GM12878 (cell line): ENCODE data around the gene MSI2. TPM values are rescaled to one million over a fixed set of nuclear protein-coding genes. Genes with fewer than 3 reads are reported as not detected.
A peak's percentile ranks its signal among the peaks of the same experiment; 100 is the strongest.

Experiments used
- ATAC-seq: fragments of 200-7000 bp; cut with Tn5 transposase; 3 replicates; pipeline ENCODE4 v1.9.1; 2020; ENCODE audit warnings: mild to moderate bottlenecking, moderate library complexity
- BruUV-seq: library from RNA; stranded (reverse); fragments of 400-500 nt; replicated peaks from 2 replicates; lab custom pipeline; 2021; lab: Mats Ljungman, UMichigan
- CTCF ChIA-PET: fragments of 300-600 bp; sonication (Branson Sonifier 250); formaldehyde crosslinking; extraction: SDS; loops from one replicate; lab custom pipeline; 2021; ENCODE audit warnings: inconsistent platforms; lab: Yijun Ruan, JAX
- POLR2A ChIA-PET: fragments of 350-600 bp; formaldehyde crosslinking; extraction: SDS; loops from one replicate; lab custom pipeline; 2021; ENCODE audit warnings: inconsistent platforms; lab: Charles Lee
- RAD21 ChIA-PET: fragments of 300-600 bp; sonication (Branson Sonifier 250); formaldehyde crosslinking; loops from one replicate; lab custom pipeline; 2023; ENCODE audit warnings: antibody characterized with exemption; ENCODE audit not compliant: unreplicated experiment; lab: Charles Lee
- SMC1A ChIA-PET: fragments of 300-600 bp; sonication (Branson Sonifier 250); formaldehyde crosslinking; loops from one replicate; lab custom pipeline; 2023; ENCODE audit not compliant: unreplicated experiment, uncharacterized antibody; lab: Charles Lee
- DNase-seq: peaks from one replicate; pipeline ENCODE4 v3.0.0-alpha.2; 2011; ENCODE audit warnings: low read depth, low spot score
- FAIRE-seq: peaks from 3 replicates; lab custom pipeline; 2011; peaks lifted over from hg19 to GRCh38; lab: Jason Lieb, UNC
- H2AFZ ChIP-seq: 2 replicates; pipeline ENCODE4 v1.6.0; 2011; ENCODE audit warnings: low read depth, low read length, control low read depth; ENCODE audit not compliant: control insufficient read depth
- H3K27ac ChIP-seq: 2 replicates; pipeline ENCODE4 v1.5.1; 2011; ENCODE audit warnings: control low read depth; ENCODE audit not compliant: control insufficient read depth, insufficient read depth
- H3K27me3 ChIP-seq, 2 experiments: replicated peaks in 1 of 2; 2 replicates each; pipeline versions ENCODE4 v1.6.0 to v1.6.1; 2011; ENCODE audit warnings: low read length in 1 of 2; ENCODE audit not compliant: control insufficient read depth in 2 of 2, insufficient read depth in 2 of 2
- H3K36me3 ChIP-seq, 2 experiments: 2 replicates each; pipeline ENCODE4 v1.5.1; 2011; ENCODE audit warnings: low read length in 1 of 2; ENCODE audit not compliant: control insufficient read depth in 2 of 2, insufficient read depth in 2 of 2
- H3K4me1 ChIP-seq: 2 replicates; pipeline ENCODE4 v1.6.1; 2011; ENCODE audit warnings: mild to moderate bottlenecking, low read length, moderate library complexity, mixed read lengths; ENCODE audit not compliant: control insufficient read depth, insufficient read depth
- H3K4me2 ChIP-seq: 2 replicates; pipeline ENCODE4 v1.6.0; 2011; ENCODE audit warnings: control low read depth; ENCODE audit not compliant: control insufficient read depth, insufficient read depth
- H3K4me3 ChIP-seq: fragments of 200-600 bp; sonication (generic); 2 replicates; pipeline ENCODE4 v1.5.1; 2016
- H3K79me2 ChIP-seq: 2 replicates; pipeline ENCODE4 v1.6.0; 2011; ENCODE audit warnings: low read length; ENCODE audit not compliant: control insufficient read depth, insufficient read depth
- H3K9ac ChIP-seq: 2 replicates; pipeline ENCODE4 v1.8.0; 2011; ENCODE audit warnings: low read length, control low read depth, mixed read lengths; ENCODE audit not compliant: control insufficient read depth, insufficient read depth
- H3K9me3 ChIP-seq: replicated peaks from 3 replicates; pipeline ENCODE4 v1.5.1; 2011; ENCODE audit warnings: mild to moderate bottlenecking, low read length; ENCODE audit not compliant: control insufficient read depth, insufficient read depth
- H4K20me1 ChIP-seq: 2 replicates; pipeline ENCODE4 v1.6.0; 2011; ENCODE audit not compliant: control insufficient read depth, insufficient read depth
- BCL11A ChIP-seq: IDR thresholded peaks from 2 replicates; pipeline ENCODE4 v1.6.1; 2011; ENCODE audit warnings: low read depth, low read length
- EED ChIP-seq: sonication (generic); IDR thresholded peaks from 2 replicates; pipeline ENCODE4 v1.6.1; 2016; ENCODE audit warnings: antibody characterized with exemption, low read depth
- GABPA ChIP-seq: IDR thresholded peaks from 2 replicates; pipeline ENCODE4 v1.6.1; 2014; ENCODE audit warnings: antibody characterized with exemption, low read depth, mild to moderate bottlenecking, inconsistent platforms
- GATAD2B ChIP-seq: fragments of 450-650 bp; conservative IDR thresholded peaks from 2 replicates; pipeline ENCODE4 v1.6.1; 2017; ENCODE audit warnings: low read depth, mild to moderate bottlenecking, moderate library complexity
- HDGF ChIP-seq: fragments of 450-650 bp; IDR thresholded peaks from 2 replicates; pipeline ENCODE4 v1.6.1; 2016; ENCODE audit warnings: antibody characterized with exemption
- NFIC ChIP-seq: IDR thresholded peaks from 2 replicates; pipeline ENCODE4 v1.6.1; 2012; ENCODE audit warnings: low read depth, mild to moderate bottlenecking, inconsistent platforms, low read length, moderate library complexity
- RB1 ChIP-seq: fragments of 450-650 bp; formaldehyde crosslinking; IDR thresholded peaks from 2 replicates; pipeline ENCODE4 v1.6.1; 2017; ENCODE audit warnings: mild to moderate bottlenecking, borderline replicate concordance
- RFX5 ChIP-seq: IDR thresholded peaks from 2 replicates; pipeline ENCODE4 v1.6.1; 2011; ENCODE audit warnings: low read depth, low read length, improper control_type of control experiment
- SMAD5 ChIP-seq: IDR thresholded peaks from 2 replicates; pipeline ENCODE4 v1.6.1; 2016; ENCODE audit warnings: antibody characterized with exemption, low read depth
- SMC3 ChIP-seq: IDR thresholded peaks from 2 replicates; pipeline ENCODE4 v1.6.1; 2011; ENCODE audit warnings: low read length, improper control_type of control experiment, borderline replicate concordance
- SRF ChIP-seq, 2 experiments: IDR thresholded peaks; 2 replicates each; pipeline ENCODE4 v1.6.1; 2011; ENCODE audit warnings: low read depth in 2 of 2, low read length in 2 of 2, mild to moderate bottlenecking in 1 of 2, moderate library complexity in 1 of 2
- TCF3 ChIP-seq: IDR thresholded peaks from 2 replicates; pipeline ENCODE4 v1.6.1; 2012; ENCODE audit warnings: low read depth, mild to moderate bottlenecking, low read length, borderline replicate concordance; ENCODE audit not compliant: insufficient read depth
- WGBS: methylation state at CpG from one replicate; pipeline ENCODE4 v1.1.6; 2016; ENCODE audit warnings: low lambda C conversion rate; ENCODE audit not compliant: insufficient replicate concordance, insufficient coverage; ENCODE audit errors: missing lambda C conversion rate; 5-methylcytosine and 5-hydroxymethylcytosine counted together
- in situ Hi-C: fragments of 300-500 bp; cut with MboI; formaldehyde crosslinking; loops from 9 replicates; pipeline ENCODE4 v1.14.3; 2018; ENCODE audit warnings: mixed read lengths
- intact Hi-C: fragments of 100-400 bp; cut with micrococcal nuclease; formaldehyde crosslinking; loops from one replicate; pipeline ENCODE4 v1.14.2; 2022; ENCODE audit not compliant: unreplicated experiment
- polyA plus RNA-seq, 11 experiments: library from polyadenylated mRNA; depleted of rRNA in 4 of 11; unstranded in 6 of 11; stranded (reverse) in 5 of 11; fragments of >200 nt; fragmentation: Nextera tagmentation in 4 of 11; fragmentation: Illumina TruSeq in 1 of 11; extraction: Ambion mirVana in 4 of 11; extraction: Trizol in 1 of 11; gene quantifications; 1 replicate in 1 of 11; 2 replicates in 10 of 11; pipeline versions ENCODE4 v1.2.1 to v1.2.3, GENCODE V29; 2011 to 2016; ENCODE audit warnings: inconsistent platforms in 2 of 11, missing spikeins in 2 of 11, low read depth in 1 of 11
- total RNA-seq, 4 experiments: library from RNA; depleted of rRNA in 3 of 4; stranded (reverse); fragments of >200 nt in 3 of 4; fragmentation: Illumina TruSeq in 1 of 4; extraction: Trizol in 1 of 4; gene quantifications; 2 replicates each; pipeline versions ENCODE4 v1.2.1 to v1.2.3, GENCODE V29; 2013 to 2021
- TF ChIP-seq, protein P1 (sequence below): fragments of 150-350 bp; IDR thresholded peaks from 2 replicates; pipeline ENCODE4 v1.6.1; 2016; ENCODE audit warnings: low read depth, low read length
- TF ChIP-seq, protein P2 (sequence below): fragments of 450-650 bp; IDR thresholded peaks from 2 replicates; pipeline ENCODE4 v1.6.1; 2017; ENCODE audit warnings: mild to moderate bottlenecking
- TF ChIP-seq, protein P3 (sequence below): fragments of 150-350 bp; IDR thresholded peaks from 2 replicates; pipeline ENCODE4 v1.6.1; 2014; ENCODE audit warnings: mild to moderate bottlenecking, low read depth, low read length

Gene MSI2
- total and polyA plus RNA-seq, 10 of the 15 experiments (the other 5 are each of a cell fraction or from before 2014, with no cell fraction given), result 6.1 to 76.1 (median 42.0) TPM

DNA sequence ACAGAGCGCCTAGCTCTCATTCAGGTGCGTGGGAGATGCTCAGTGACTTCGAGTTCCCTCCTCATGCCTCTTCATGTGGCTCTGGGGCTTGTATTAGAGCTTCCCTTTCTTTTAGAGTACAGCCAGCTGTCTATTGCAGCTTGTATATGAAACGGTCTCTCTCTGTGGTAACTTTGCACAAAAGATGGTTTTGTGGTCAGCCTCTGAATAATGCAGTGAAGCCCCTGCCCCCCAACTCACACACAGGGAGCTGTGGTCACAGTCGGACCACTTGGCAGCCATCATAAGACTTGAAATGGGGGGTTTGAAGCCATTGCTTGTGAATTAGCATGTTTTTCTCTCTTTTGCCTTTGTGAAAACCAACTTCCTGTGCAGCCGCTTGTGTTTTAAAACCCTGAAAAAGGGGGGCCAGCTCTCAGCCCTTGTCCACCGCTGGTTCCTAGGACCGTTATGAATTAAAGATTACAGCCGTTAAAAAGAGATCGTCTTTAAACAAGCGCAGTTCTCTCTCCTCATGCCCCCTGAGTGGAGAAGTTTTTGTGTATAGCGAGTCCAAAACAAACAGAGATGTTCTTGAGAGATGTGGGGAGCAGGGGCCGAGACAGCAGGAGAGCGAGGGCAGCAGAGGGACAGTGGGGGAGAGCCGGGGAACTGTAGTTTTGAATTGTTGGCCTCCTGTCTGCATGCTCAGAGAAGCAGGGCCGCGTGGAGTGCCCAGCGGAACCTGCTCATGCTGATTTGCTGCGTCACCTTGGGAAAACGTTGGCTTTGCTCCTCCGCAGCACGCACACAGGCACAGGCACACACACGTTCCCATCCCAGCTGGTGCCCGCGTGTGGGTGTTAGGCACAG lies 199.0 kb downstream of the MSI2 start (continued):
- TF ChIP-seq EED (peak; percentile 92; the same call in 1 of the 2 replicates), BCL11A (peak; percentile 85)
- TF ChIP-seq, protein P1, sequence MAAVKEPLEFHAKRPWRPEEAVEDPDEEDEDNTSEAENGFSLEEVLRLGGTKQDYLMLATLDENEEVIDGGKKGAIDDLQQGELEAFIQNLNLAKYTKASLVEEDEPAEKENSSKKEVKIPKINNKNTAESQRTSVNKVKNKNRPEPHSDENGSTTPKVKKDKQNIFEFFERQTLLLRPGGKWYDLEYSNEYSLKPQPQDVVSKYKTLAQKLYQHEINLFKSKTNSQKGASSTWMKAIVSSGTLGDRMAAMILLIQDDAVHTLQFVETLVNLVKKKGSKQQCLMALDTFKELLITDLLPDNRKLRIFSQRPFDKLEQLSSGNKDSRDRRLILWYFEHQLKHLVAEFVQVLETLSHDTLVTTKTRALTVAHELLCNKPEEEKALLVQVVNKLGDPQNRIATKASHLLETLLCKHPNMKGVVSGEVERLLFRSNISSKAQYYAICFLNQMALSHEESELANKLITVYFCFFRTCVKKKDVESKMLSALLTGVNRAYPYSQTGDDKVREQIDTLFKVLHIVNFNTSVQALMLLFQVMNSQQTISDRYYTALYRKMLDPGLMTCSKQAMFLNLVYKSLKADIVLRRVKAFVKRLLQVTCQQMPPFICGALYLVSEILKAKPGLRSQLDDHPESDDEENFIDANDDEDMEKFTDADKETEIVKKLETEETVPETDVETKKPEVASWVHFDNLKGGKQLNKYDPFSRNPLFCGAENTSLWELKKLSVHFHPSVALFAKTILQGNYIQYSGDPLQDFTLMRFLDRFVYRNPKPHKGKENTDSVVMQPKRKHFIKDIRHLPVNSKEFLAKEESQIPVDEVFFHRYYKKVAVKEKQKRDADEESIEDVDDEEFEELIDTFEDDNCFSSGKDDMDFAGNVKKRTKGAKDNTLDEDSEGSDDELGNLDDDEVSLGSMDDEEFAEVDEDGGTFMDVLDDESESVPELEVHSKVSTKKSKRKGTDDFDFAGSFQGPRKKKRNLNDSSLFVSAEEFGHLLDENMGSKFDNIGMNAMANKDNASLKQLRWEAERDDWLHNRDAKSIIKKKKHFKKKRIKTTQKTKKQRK, result no peak

DNA sequence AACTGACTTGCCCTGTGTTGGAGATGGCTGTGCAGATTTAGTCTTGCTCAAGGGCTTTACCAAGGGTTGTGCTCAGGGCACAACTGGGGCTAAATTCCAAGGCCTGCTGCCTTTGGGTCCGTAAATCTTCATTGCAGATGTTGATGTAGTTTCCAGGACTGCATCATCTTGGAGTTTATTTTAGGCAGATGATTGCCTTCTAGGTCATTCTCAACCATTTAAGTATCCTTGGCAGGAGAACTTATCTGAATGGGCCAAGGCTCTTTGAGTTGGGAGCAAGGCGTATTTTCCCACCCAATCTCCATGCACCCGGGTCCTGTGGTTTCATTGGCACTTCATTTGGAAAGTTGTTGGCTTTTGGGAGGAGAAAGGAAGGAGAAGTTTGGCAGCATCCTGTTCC lies 200.3 kb downstream of the MSI2 start:
- no peaks in the 10 kb centered on the region for H4K20me1 ChIP-seq
- ChIA-PET POLR2A (interaction anchor here (0.7 kb wide), 1 partner anchor 96 kb away, joined by 3 read pairs; no protein-coding TSS in a partner anchor), CTCF (interaction anchor here (0.7 to 0.9 kb wide), 2 partner anchors 12 to 213 kb away, joined by 3 read pairs; no protein-coding TSS in a partner anchor), SMC1A (interaction anchor here (1.0 to 4.4 kb wide), 5 partner anchors 8 to 213 kb away, joined by 3 to 33 read pairs (median 6); no protein-coding TSS in a partner anchor), RAD21 (interaction anchor here (0.8 to 3.4 kb wide), 7 partner anchors 9 to 201 kb away, joined by 3 to 41 read pairs (median 6); no protein-coding TSS in a partner anchor)
- H3K27me3 ChIP-seq, result no peaks in the 10 kb centered on the region
- DNase-seq (no peak), FAIRE-seq (no peak), ATAC-seq (no peak)
- peak overlapping the region; percentile 98 for H3K27ac ChIP-seq
- H3K36me3 ChIP-seq, result peaks cover 4 to 5% of the 10 kb centered on the region in 2 experiments; a peak in 3 of 4 replicates
- intact Hi-C loops (loop anchor here (10.0 kb wide), 1 partner anchor 218 kb away; no protein-coding TSS in a partner anchor), in situ Hi-C loops (no loop called here)
- 100% methylated on average over 3 of the region's 3 CpGs for WGBS
- H3K4me1 ChIP-seq, result peaks cover 78% of the 10 kb centered on the region
- no peaks in the 10 kb centered on the region for H3K9me3 ChIP-seq
- no peak overlapping the region for H3K4me3 ChIP-seq
- peaks cover 40% of the 10 kb centered on the region for H3K79me2 ChIP-seq
- no peak overlapping the region for H3K9ac ChIP-seq
- no peak overlapping the region for H2AFZ ChIP-seq
- H3K4me2 ChIP-seq, result no peak overlapping the region
- BruUV-seq, result no TSS peak
- TF ChIP-seq TCF3 (no peak), SMC3 (no peak), HDGF (no peak), RB1 (no peak), RFX5 (no peak), NFIC (no peak), GATAD2B (no peak), SMAD5 (no peak), GABPA (no peak), SRF (IDR thresholded peaks at IDR 0.05; ENCODE audit: low read depth in 2 of 2, low read length in 2 of 2) (no peak)
- TF ChIP-seq, protein P2, sequence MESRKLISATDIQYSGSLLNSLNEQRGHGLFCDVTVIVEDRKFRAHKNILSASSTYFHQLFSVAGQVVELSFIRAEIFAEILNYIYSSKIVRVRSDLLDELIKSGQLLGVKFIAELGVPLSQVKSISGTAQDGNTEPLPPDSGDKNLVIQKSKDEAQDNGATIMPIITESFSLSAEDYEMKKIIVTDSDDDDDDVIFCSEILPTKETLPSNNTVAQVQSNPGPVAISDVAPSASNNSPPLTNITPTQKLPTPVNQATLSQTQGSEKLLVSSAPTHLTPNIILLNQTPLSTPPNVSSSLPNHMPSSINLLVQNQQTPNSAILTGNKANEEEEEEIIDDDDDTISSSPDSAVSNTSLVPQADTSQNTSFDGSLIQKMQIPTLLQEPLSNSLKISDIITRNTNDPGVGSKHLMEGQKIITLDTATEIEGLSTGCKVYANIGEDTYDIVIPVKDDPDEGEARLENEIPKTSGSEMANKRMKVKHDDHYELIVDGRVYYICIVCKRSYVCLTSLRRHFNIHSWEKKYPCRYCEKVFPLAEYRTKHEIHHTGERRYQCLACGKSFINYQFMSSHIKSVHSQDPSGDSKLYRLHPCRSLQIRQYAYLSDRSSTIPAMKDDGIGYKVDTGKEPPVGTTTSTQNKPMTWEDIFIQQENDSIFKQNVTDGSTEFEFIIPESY, result no peak
- TF ChIP-seq, protein P3, sequence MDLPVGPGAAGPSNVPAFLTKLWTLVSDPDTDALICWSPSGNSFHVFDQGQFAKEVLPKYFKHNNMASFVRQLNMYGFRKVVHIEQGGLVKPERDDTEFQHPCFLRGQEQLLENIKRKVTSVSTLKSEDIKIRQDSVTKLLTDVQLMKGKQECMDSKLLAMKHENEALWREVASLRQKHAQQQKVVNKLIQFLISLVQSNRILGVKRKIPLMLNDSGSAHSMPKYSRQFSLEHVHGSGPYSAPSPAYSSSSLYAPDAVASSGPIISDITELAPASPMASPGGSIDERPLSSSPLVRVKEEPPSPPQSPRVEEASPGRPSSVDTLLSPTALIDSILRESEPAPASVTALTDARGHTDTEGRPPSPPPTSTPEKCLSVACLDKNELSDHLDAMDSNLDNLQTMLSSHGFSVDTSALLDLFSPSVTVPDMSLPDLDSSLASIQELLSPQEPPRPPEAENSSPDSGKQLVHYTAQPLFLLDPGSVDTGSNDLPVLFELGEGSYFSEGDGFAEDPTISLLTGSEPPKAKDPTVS, result no peak
